ENCODE results near the gene CBARP. TPM values are rescaled to one million over a fixed set of nuclear protein-coding genes. Genes with fewer than 3 reads are reported as not detected.

CBARP gene
- total and polyA plus RNA-seq, 9 of the 15 experiments (the other 6 are each of a cell fraction or from before 2014, with no cell fraction given): 0.03 to 8.9 (median 1.2) TPM; not detected in 1

- TF ChIP-seq CEBPB (tag; IDR thresholded peaks at IDR 0.05): no peak
- TF ChIP-seq EGR1 (conservative IDR thresholded peaks at IDR 0.05): peak; percentile 36
- 0 out of 2 replicates have a peak, but pooled peaks have one; percentile 1 for TF ChIP-seq ZNF644 (tag; IDR thresholded peaks at IDR 0.05; ENCODE audit: low read depth)
- TF ChIP-seq ATF1 (CRISPR knock-in tag; IDR thresholded peaks at IDR 0.05): no peak
- TF ChIP-seq ATF1 (tag; IDR thresholded peaks at IDR 0.05): peak; percentile 30; the same call in 1 of the 2 replicates
- TF ChIP-seq ZNF592 (IDR thresholded peaks at IDR 0.05): peak; percentile 67; the same call in 1 of the 2 replicates
- TF ChIP-seq ZNF197 (CRISPR knock-in tag; IDR thresholded peaks at IDR 0.05; ENCODE audit: low read depth): no peak
- 0 out of 2 replicates have a peak, but pooled peaks have one; percentile 67 for TF ChIP-seq TGIF2 (CRISPR knock-in tag; IDR thresholded peaks at IDR 0.05)
- no peak for TF ChIP-seq PYGO2 (tag; IDR thresholded peaks at IDR 0.05)
- no peak for TF ChIP-seq GTF2E2 (tag; IDR thresholded peaks at IDR 0.05)
- TF ChIP-seq AFF1 (IDR thresholded peaks at IDR 0.05; ENCODE audit: low read depth in 1 of 2, partially characterized antibody in 2 of 2): no peak
- TF ChIP-seq ZBTB17 (CRISPR knock-in tag; IDR thresholded peaks at IDR 0.05): no peak
- TF ChIP-seq U2AF2 (optimal IDR thresholded peaks at IDR 0.05; ENCODE audit: low read depth, low read length): no peak
- peak; percentile 92 for TF ChIP-seq KDM5B (IDR thresholded peaks at IDR 0.05; ENCODE audit: insufficient replicate concordance, low read depth, low read length)
- peak; percentile 47 for TF ChIP-seq FOS (IDR thresholded peaks at IDR 0.05; ENCODE audit: extremely low read depth, insufficient read length)
- TF ChIP-seq HNRNPL (IDR thresholded peaks at IDR 0.05; ENCODE audit: low read depth, low read length): peak; percentile 62
- no peak for TF ChIP-seq NFATC3 (IDR thresholded peaks at IDR 0.05)
- TF ChIP-seq THAP12 (CRISPR knock-in tag; IDR thresholded peaks at IDR 0.05): no peak; the same call in 1 of the 2 replicates
Observed at GRCh38 chr19:1249298-1249989, 11.6 kb upstream of the CBARP start (continued).

All from K562 (cell line).